GM12878 (cell line): ENCODE measurements around the gene PRRC2B. TPM values are rescaled to one million over a fixed set of nuclear protein-coding genes. Genes with fewer than 3 reads are reported as not detected.

Source experiments
- ATAC-seq: fragments of 200-7000 bp; cut with Tn5 transposase; 3 replicates; pipeline ENCODE4 v1.9.1; 2020; ENCODE audit warnings: mild to moderate bottlenecking, moderate library complexity
- BruUV-seq: library from RNA; stranded (reverse); fragments of 400-500 nt; replicated peaks from 2 replicates; lab custom pipeline; 2021; lab: Mats Ljungman, UMichigan
- CTCF ChIA-PET: fragments of 300-600 bp; sonication (Branson Sonifier 250); formaldehyde crosslinking; extraction: SDS; loops from one replicate; lab custom pipeline; 2021; ENCODE audit warnings: inconsistent platforms; lab: Yijun Ruan, JAX
- POLR2A ChIA-PET: fragments of 350-600 bp; formaldehyde crosslinking; extraction: SDS; loops from one replicate; lab custom pipeline; 2021; ENCODE audit warnings: inconsistent platforms; lab: Charles Lee
- RAD21 ChIA-PET: fragments of 300-600 bp; sonication (Branson Sonifier 250); formaldehyde crosslinking; loops from one replicate; lab custom pipeline; 2023; ENCODE audit warnings: antibody characterized with exemption; ENCODE audit not compliant: unreplicated experiment; lab: Charles Lee
- SMC1A ChIA-PET: fragments of 300-600 bp; sonication (Branson Sonifier 250); formaldehyde crosslinking; loops from one replicate; lab custom pipeline; 2023; ENCODE audit not compliant: unreplicated experiment, uncharacterized antibody; lab: Charles Lee
- DNase-seq: peaks from one replicate; pipeline ENCODE4 v3.0.0-alpha.2; 2011; ENCODE audit warnings: low read depth, low spot score
- FAIRE-seq: peaks from 3 replicates; lab custom pipeline; 2011; peaks lifted over from hg19 to GRCh38; lab: Jason Lieb, UNC
- H2AFZ ChIP-seq: 2 replicates; pipeline ENCODE4 v1.6.0; 2011; ENCODE audit warnings: low read depth, low read length, control low read depth; ENCODE audit not compliant: control insufficient read depth
- H3K27ac ChIP-seq: 2 replicates; pipeline ENCODE4 v1.5.1; 2011; ENCODE audit warnings: control low read depth; ENCODE audit not compliant: control insufficient read depth, insufficient read depth
- H3K27me3 ChIP-seq, 2 experiments: replicated peaks in 1 of 2; 2 replicates each; pipeline versions ENCODE4 v1.6.0 to v1.6.1; 2011; ENCODE audit warnings: low read length in 1 of 2; ENCODE audit not compliant: control insufficient read depth in 2 of 2, insufficient read depth in 2 of 2
- H3K36me3 ChIP-seq, 2 experiments: 2 replicates each; pipeline ENCODE4 v1.5.1; 2011; ENCODE audit warnings: low read length in 1 of 2; ENCODE audit not compliant: control insufficient read depth in 2 of 2, insufficient read depth in 2 of 2
- H3K4me1 ChIP-seq: 2 replicates; pipeline ENCODE4 v1.6.1; 2011; ENCODE audit warnings: mild to moderate bottlenecking, low read length, moderate library complexity, mixed read lengths; ENCODE audit not compliant: control insufficient read depth, insufficient read depth
- H3K4me2 ChIP-seq: 2 replicates; pipeline ENCODE4 v1.6.0; 2011; ENCODE audit warnings: control low read depth; ENCODE audit not compliant: control insufficient read depth, insufficient read depth
- H3K4me3 ChIP-seq: fragments of 200-600 bp; sonication (generic); 2 replicates; pipeline ENCODE4 v1.5.1; 2016
- H3K79me2 ChIP-seq: 2 replicates; pipeline ENCODE4 v1.6.0; 2011; ENCODE audit warnings: low read length; ENCODE audit not compliant: control insufficient read depth, insufficient read depth
- H3K9ac ChIP-seq: 2 replicates; pipeline ENCODE4 v1.8.0; 2011; ENCODE audit warnings: low read length, control low read depth, mixed read lengths; ENCODE audit not compliant: control insufficient read depth, insufficient read depth
- H3K9me3 ChIP-seq: replicated peaks from 3 replicates; pipeline ENCODE4 v1.5.1; 2011; ENCODE audit warnings: mild to moderate bottlenecking, low read length; ENCODE audit not compliant: control insufficient read depth, insufficient read depth
- H4K20me1 ChIP-seq: 2 replicates; pipeline ENCODE4 v1.6.0; 2011; ENCODE audit not compliant: control insufficient read depth, insufficient read depth
- ATF7 ChIP-seq: fragments of 450-650 bp; IDR thresholded peaks from 2 replicates; pipeline ENCODE4 v1.6.1; 2016; ENCODE audit warnings: low read depth, mild to moderate bottlenecking
- BCL3 ChIP-seq: IDR thresholded peaks from 2 replicates; pipeline ENCODE4 v1.6.1; 2011; ENCODE audit warnings: borderline replicate concordance, low read depth, mild to moderate bottlenecking, moderate library complexity, low read length; ENCODE audit not compliant: insufficient read depth, poor library complexity, severe bottlenecking
- EZH2 ChIP-seq: IDR thresholded peaks from 2 replicates; pipeline ENCODE4 v1.6.1; 2012; ENCODE audit warnings: low read depth, mild to moderate bottlenecking, control low read depth, inconsistent platforms, low read length, borderline replicate concordance; ENCODE audit not compliant: control insufficient read depth
- KDM1A ChIP-seq: fragments of 200-600 bp; sonication (generic); IDR thresholded peaks from 2 replicates; pipeline ENCODE4 v1.6.1; 2016; ENCODE audit warnings: borderline replicate concordance
- NR2C1 ChIP-seq: fragments of 450-650 bp; IDR thresholded peaks from 2 replicates; pipeline ENCODE4 v1.6.1; 2017; ENCODE audit warnings: antibody characterized with exemption, mild to moderate bottlenecking, moderate library complexity
- RUNX3 ChIP-seq: IDR thresholded peaks from 2 replicates; pipeline ENCODE4 v1.6.1; 2012; ENCODE audit warnings: low read length, inconsistent platforms
- TARDBP ChIP-seq: IDR thresholded peaks from 2 replicates; pipeline ENCODE4 v1.6.1; 2016; ENCODE audit warnings: borderline replicate concordance
- TCF12 ChIP-seq: IDR thresholded peaks from 2 replicates; pipeline ENCODE4 v1.6.1; 2011; ENCODE audit warnings: low read depth, mild to moderate bottlenecking, low read length
- WGBS: methylation state at CpG from one replicate; pipeline ENCODE4 v1.1.6; 2016; ENCODE audit warnings: low lambda C conversion rate; ENCODE audit not compliant: insufficient replicate concordance, insufficient coverage; ENCODE audit errors: missing lambda C conversion rate; 5-methylcytosine and 5-hydroxymethylcytosine counted together
- in situ Hi-C: fragments of 300-500 bp; cut with MboI; formaldehyde crosslinking; loops from 9 replicates; pipeline ENCODE4 v1.14.3; 2018; ENCODE audit warnings: mixed read lengths
- intact Hi-C: fragments of 100-400 bp; cut with micrococcal nuclease; formaldehyde crosslinking; loops from one replicate; pipeline ENCODE4 v1.14.2; 2022; ENCODE audit not compliant: unreplicated experiment
- polyA plus RNA-seq, 11 experiments: library from polyadenylated mRNA; depleted of rRNA in 4 of 11; unstranded in 6 of 11; stranded (reverse) in 5 of 11; fragments of >200 nt; fragmentation: Nextera tagmentation in 4 of 11; fragmentation: Illumina TruSeq in 1 of 11; extraction: Ambion mirVana in 4 of 11; extraction: Trizol in 1 of 11; gene quantifications; 1 replicate in 1 of 11; 2 replicates in 10 of 11; pipeline versions ENCODE4 v1.2.1 to v1.2.3, GENCODE V29; 2011 to 2016; ENCODE audit warnings: inconsistent platforms in 2 of 11, missing spikeins in 2 of 11, low read depth in 1 of 11
- total RNA-seq, 4 experiments: library from RNA; depleted of rRNA in 3 of 4; stranded (reverse); fragments of >200 nt in 3 of 4; fragmentation: Illumina TruSeq in 1 of 4; extraction: Trizol in 1 of 4; gene quantifications; 2 replicates each; pipeline versions ENCODE4 v1.2.1 to v1.2.3, GENCODE V29; 2013 to 2021
- TF ChIP-seq, protein P1 (sequence below): fragments of 150-350 bp; IDR thresholded peaks from 2 replicates; pipeline ENCODE4 v1.6.1; 2014; ENCODE audit warnings: mild to moderate bottlenecking, low read depth, low read length
- TF ChIP-seq, protein P2 (sequence below): fragments of 450-650 bp; IDR thresholded peaks from 2 replicates; pipeline ENCODE4 v1.6.1; 2017; ENCODE audit warnings: mild to moderate bottlenecking, moderate library complexity
- TF ChIP-seq, protein P3 (sequence below): fragments of 450-650 bp; formaldehyde crosslinking; IDR thresholded peaks from 2 replicates; pipeline ENCODE4 v1.4.0; 2020; ENCODE audit warnings: mild to moderate bottlenecking, moderate library complexity

Gene PRRC2B
- total and polyA plus RNA-seq, 10 of the 15 experiments (the other 5 are each of a cell fraction or from before 2014, with no cell fraction given): 0.84 to 155 (median 28.7) TPM

GRCh38 chr9:131411719-131412681, 18.1 kb downstream of the PRRC2B start:
- FAIRE-seq (no peak), DNase-seq (no peak), ATAC-seq (no peak)
- peaks cover 3 to 6% of the 10 kb centered on the region in 2 experiments; a peak in 2 of 4 replicates for H3K36me3 ChIP-seq
- RAD21 ChIA-PET: no interaction called here
- H3K9ac ChIP-seq: no peak overlapping the region
- H3K4me3 ChIP-seq: no peak overlapping the region
- H3K27ac ChIP-seq: no peak overlapping the region
- peaks cover 19% of the 10 kb centered on the region for H3K4me1 ChIP-seq
- peaks cover 89% of the 10 kb centered on the region for H3K79me2 ChIP-seq
- CTCF ChIA-PET: interaction anchor here (0.9 to 1.3 kb wide), 2 partner anchors 62 to 68 kb away, joined by 3 read pairs; no protein-coding TSS in a partner anchor
- no peaks in the 10 kb centered on the region for H3K27me3 ChIP-seq
- intact Hi-C loops (no loop called here), in situ Hi-C loops (no loop called here)
- H3K4me2 ChIP-seq: no peak overlapping the region
- no peak overlapping the region for H2AFZ ChIP-seq
- WGBS: 94% methylated on average over 15 of the region's 15 CpGs
- SMC1A ChIA-PET: no interaction called here
- TSS peak; percentile 12 for BruUV-seq
- POLR2A ChIA-PET: interaction anchor here (0.6 to 1.0 kb wide), 4 partner anchors 10 to 321 kb away, joined by 3 to 5 read pairs (median 4); no protein-coding TSS in a partner anchor
- no peaks in the 10 kb centered on the region for H3K9me3 ChIP-seq
- peaks cover 24% of the 10 kb centered on the region for H4K20me1 ChIP-seq
- TF ChIP-seq NR2C1 (no peak), RUNX3 (no peak), BCL3 (no peak), EZH2 (no peak), ATF7 (no peak), KDM1A (no peak), TCF12 (no peak), TARDBP (no peak)
- TF ChIP-seq, protein P1, sequence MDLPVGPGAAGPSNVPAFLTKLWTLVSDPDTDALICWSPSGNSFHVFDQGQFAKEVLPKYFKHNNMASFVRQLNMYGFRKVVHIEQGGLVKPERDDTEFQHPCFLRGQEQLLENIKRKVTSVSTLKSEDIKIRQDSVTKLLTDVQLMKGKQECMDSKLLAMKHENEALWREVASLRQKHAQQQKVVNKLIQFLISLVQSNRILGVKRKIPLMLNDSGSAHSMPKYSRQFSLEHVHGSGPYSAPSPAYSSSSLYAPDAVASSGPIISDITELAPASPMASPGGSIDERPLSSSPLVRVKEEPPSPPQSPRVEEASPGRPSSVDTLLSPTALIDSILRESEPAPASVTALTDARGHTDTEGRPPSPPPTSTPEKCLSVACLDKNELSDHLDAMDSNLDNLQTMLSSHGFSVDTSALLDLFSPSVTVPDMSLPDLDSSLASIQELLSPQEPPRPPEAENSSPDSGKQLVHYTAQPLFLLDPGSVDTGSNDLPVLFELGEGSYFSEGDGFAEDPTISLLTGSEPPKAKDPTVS: no peak
- TF ChIP-seq, protein P2, sequence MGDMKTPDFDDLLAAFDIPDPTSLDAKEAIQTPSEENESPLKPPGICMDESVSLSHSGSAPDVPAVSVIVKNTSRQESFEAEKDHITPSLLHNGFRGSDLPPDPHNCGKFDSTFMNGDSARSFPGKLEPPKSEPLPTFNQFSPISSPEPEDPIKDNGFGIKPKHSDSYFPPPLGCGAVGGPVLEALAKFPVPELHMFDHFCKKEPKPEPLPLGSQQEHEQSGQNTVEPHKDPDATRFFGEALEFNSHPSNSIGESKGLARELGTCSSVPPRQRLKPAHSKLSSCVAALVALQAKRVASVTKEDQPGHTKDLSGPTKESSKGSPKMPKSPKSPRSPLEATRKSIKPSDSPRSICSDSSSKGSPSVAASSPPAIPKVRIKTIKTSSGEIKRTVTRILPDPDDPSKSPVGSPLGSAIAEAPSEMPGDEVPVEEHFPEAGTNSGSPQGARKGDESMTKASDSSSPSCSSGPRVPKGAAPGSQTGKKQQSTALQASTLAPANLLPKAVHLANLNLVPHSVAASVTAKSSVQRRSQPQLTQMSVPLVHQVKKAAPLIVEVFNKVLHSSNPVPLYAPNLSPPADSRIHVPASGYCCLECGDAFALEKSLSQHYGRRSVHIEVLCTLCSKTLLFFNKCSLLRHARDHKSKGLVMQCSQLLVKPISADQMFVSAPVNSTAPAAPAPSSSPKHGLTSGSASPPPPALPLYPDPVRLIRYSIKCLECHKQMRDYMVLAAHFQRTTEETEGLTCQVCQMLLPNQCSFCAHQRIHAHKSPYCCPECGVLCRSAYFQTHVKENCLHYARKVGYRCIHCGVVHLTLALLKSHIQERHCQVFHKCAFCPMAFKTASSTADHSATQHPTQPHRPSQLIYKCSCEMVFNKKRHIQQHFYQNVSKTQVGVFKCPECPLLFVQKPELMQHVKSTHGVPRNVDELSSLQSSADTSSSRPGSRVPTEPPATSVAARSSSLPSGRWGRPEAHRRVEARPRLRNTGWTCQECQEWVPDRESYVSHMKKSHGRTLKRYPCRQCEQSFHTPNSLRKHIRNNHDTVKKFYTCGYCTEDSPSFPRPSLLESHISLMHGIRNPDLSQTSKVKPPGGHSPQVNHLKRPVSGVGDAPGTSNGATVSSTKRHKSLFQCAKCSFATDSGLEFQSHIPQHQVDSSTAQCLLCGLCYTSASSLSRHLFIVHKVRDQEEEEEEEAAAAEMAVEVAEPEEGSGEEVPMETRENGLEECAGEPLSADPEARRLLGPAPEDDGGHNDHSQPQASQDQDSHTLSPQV: no peak
- TF ChIP-seq, protein P3, sequence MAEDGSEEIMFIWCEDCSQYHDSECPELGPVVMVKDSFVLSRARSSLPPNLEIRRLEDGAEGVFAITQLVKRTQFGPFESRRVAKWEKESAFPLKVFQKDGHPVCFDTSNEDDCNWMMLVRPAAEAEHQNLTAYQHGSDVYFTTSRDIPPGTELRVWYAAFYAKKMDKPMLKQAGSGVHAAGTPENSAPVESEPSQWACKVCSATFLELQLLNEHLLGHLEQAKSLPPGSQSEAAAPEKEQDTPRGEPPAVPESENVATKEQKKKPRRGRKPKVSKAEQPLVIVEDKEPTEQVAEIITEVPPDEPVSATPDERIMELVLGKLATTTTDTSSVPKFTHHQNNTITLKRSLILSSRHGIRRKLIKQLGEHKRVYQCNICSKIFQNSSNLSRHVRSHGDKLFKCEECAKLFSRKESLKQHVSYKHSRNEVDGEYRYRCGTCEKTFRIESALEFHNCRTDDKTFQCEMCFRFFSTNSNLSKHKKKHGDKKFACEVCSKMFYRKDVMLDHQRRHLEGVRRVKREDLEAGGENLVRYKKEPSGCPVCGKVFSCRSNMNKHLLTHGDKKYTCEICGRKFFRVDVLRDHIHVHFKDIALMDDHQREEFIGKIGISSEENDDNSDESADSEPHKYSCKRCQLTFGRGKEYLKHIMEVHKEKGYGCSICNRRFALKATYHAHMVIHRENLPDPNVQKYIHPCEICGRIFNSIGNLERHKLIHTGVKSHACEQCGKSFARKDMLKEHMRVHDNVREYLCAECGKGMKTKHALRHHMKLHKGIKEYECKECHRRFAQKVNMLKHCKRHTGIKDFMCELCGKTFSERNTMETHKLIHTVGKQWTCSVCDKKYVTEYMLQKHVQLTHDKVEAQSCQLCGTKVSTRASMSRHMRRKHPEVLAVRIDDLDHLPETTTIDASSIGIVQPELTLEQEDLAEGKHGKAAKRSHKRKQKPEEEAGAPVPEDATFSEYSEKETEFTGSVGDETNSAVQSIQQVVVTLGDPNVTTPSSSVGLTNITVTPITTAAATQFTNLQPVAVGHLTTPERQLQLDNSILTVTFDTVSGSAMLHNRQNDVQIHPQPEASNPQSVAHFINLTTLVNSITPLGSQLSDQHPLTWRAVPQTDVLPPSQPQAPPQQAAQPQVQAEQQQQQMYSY (CRISPR knock-in tag): no peak
